Activated effector memory CD4-positive, alpha-beta T cell treated with Interleukin-2 at 50 U/mL for 16 hours (primary cell): ENCODE results near the gene CNTROB.

Experiments
- DNase-seq: peaks from one replicate; pipeline ENCODE4 v3.0.0-alpha.2; 2020

CNTROB gene

DNA sequence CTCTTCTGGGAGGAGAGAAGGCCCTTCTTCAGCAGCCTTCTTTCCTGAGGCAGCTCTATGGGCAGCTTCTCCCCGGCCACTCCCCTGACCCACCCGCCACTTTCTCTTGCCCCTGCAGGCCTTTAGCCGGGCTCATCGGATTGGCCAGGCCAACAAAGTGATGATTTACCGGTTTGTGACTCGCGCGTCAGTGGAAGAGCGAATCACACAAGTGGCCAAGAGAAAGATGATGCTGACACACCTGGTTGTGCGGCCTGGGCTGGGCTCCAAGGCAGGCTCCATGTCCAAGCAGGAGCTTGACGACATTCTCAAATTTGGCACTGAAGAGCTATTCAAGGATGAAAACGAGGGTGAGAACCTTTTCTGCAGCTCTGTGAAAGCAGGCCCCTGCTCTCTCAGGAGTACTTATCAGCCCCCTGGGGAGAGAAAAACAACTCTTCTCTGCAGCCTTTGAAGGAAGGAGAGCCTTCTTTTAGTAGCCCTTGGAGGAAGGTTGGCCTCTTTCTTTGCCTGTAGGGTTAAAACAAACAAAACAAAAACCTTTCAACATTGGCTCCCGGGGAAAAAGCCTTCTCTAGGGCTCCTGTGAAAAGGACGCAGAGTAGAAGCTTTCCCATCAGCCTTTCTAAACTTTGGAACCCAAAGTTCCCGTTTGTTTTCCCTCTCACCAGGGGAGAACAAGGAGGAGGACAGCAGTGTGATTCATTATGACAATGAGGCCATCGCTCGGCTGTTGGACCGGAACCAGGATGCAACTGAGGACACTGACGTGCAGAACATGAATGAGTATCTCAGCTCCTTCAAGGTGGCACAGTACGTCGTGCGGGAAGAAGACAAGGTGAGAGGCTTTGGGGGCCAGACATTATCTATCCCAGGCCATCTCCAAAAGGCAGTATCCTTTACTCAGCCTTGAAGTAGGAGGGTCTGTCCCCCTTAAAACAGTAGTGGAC lies 28.6 kb upstream of the CNTROB start:
- DNase-seq, result no peak

DNA sequence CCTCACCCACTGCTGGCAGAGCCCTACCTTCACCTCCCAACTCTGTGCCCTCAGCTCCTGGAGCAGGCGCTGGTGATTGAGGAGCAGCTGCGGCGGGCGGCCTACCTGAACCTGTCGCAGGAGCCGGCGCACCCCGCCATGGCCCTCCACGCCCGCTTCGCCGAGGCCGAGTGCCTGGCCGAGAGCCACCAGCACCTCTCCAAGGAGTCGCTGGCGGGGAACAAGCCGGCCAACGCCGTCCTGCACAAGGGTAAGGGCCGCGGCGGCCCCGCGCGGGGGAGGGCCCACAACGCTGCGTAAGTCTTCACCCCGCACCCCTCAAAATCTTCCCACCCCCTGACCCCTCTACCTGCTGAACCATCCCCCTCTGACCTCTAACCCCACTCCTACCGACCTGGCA lies 22.9 kb upstream of the CNTROB start:
- no peak for DNase-seq

DNA sequence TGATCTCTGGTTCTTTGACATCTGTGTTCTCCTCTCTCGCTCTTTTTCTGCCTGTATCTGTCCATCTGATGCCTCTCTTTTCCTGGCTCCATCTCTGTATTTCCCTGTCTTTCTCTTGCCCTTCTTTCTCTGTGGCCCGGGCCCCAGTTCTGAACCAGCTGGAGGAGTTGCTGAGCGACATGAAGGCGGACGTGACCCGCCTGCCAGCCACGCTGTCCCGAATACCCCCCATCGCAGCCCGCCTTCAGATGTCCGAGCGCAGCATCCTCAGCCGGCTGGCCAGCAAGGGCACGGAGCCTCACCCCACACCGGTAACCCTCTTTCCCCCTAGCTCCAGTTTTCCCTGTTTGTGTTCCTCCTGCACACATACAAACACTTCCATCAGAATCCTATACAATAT lies 21.7 kb upstream of the CNTROB start:
- DNase-seq, result no peak

DNA sequence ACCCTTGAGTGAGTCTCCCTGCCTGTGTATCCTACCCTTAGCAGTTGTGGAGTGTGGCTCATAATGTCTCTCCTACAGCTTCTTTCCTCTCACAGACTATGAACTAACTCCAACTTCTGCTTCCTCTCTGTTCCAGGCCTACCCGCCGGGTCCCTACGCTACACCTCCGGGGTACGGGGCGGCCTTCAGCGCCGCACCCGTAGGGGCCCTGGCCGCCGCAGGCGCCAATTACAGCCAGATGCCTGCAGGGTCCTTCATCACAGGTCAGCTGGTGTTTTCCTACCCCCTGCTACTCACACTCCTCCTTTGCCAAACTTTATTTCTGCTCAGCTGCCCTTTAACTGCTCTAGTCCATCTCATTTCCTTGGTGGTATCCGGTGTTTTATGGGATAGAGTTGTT lies 21.3 kb upstream of the CNTROB start:
- DNase-seq, result no peak

DNA sequence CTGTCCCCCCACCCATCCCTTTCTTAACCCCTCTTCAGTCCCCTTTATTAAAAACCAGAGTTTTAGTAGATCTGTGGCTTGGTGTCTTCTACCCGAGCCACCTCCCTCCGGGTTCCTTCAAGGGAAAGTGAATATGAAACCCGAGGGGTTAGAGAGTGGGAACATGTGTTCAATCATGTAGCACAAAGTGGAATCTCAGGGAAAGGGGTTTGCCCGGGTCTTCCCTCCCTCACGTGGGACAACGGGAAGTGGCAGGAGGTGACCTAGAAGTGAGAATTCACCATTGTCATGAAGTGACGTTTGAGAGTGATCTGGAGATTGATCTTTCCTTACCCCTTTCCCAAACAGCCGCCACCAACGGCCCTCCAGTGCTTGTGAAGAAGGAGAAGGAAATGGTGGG lies 20.9 kb upstream of the CNTROB start:
- DNase-seq, result no peak

DNA sequence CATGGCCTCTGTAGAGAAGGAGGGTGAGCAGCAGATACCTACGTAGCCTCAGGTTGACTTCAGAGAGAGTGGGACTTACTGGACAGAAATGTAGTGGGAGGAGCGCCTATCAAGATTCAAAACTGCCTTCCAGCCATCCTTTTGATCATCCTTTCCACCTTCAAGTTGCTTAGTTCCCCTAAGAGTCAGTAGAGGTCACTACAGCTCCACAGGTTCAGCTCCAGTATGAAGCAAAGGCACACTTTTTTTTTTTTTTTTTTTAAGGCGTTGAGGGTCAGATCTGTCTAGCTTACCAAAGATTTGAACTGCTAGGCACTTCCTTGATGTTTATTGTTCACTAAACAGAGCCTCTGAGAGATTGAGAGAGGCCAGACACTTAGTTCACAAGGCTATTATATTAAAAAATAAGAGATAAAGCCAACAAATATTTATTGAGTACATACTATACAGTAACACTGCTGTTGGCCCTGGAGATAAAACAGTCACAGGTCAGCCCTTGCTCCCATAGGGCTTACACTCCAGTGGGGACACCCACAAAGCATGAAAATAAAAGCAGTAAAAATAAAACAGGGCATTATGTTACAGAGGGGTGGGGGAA lies 19.0 kb upstream of the CNTROB start:
- no peak for DNase-seq

DNA sequence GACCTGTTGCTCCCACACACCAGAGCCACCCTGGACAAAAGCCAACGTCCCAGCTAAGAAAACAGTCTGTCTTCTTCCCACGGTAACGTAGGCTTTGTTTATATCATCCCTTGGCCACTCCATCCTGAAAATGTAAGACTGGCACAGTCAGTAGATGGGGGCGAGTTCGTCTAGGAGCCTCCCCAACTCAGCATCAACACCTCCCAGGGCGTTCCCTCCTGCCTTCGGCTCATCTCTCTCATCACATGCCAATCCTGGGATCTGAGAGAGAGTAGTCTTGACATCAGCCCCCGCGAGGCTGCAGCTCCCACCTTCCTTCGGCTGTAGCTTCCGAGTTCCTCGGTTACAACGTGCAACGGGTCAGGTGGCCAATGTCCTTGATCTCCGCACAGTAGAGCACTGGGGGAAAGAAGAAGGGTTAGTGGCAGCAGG lies 16.8 kb upstream of the CNTROB start:
- DNase-seq, result no peak

DNA sequence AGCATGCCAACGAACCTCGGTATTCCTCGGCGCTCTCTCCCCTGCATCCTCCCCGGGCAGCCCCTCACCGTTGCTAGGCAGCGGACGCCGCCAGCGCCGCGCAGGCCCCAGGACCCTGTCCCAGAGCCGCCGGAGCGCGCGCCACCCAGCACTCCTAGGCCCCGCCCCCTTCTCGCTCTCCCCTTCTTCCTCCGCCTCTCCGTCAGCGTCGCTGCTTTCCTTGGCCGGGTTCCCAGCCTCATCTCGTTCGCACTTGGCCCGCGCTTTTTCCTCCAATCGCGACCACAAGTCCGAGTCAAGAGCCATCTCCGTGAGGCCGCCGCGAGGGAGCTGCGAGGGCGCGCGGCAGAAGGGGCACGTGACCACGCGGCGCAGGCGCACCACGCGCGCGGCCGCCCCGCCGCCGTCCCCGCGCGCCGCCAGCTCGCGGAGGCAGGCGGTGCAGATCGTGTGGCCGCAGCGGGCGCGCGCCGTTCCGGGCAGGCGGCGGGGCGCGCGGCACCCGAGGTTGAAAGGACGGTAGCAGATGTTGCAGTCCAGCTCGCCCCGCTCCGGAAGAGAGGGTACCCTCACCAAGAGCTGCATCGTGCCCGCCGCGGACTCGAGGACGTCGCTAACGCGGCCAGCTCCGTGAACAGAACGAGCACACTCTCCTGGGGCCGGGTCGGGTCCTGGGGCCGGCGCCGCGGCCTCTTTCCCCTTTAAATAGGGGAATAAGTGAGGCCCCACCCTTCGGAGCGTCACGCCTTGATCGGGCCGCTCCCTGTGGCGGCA lies 16.2 kb upstream of the CNTROB start, which contains the start of gene RNF227:
TSS of gene RNF227 (minus strand) at position 679 of the 774 bp plus-strand sequence. CDS start at position 585, 94 bp downstream.
- DNase-seq, result peak; percentile 74

DNA sequence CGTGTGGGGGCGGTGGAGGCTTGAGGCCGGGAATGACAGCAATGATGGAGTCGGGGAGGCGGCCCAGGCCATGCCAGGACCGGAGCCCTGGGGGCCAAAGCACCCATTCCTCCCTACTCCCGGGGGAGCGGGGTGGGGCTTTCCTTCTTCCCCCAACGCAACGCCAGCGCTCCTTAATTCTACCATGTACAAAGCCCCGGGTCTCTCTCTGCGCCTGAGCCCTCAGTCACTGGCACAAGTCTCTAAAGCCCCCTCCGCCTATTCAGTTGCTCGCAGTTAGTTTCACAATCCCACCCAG lies 15.7 kb upstream of the CNTROB start:
- no peak for DNase-seq

DNA sequence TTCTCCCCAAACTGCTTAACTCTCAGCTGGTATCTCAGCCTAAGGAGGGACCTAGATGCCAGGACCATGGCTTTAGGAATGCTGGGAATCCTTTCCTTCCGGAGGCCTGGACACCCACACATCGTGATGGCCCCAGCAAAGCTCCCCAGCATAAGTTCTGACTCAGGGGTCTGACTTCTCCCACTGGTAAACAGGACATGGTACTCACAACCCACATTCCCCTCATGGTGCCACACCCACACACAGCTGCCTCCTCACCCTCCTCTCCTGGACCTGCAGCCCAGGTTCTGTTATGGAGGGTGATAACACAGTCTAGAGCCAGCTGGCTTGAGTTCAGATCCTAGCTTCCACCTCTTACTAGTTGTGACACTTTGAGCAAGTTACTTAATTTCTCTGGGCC lies 15.2 kb upstream of the CNTROB start:
- no peak for DNase-seq

DNA sequence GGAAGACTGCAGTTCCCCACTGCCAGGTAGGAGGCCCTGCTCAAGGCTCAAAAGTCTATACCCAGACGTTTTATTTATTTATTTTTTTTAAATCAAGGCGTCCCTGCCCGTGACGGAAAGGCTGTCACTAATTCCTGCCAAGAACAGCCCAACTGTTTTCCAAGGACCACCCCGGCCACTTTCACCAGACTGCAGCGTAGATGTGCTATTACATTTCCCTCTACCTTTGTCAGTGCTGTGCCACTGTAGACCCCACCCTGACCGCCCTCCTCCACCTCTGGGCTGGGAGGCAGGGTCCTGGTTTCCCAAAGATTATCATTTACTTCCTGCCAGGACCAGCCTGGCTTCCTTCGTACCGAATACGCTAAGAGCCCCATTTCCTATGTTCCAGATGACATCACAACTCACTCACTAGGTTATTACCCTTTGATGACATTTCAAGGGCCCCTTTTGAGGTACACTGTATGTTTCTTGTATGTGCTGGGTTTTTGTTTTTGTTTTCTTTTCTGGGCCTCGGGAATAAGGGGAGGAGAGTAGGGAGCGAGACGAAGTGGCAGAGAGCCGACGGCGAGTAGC lies 9.6 kb upstream of the CNTROB start:
- DNase-seq, result no peak

DNA sequence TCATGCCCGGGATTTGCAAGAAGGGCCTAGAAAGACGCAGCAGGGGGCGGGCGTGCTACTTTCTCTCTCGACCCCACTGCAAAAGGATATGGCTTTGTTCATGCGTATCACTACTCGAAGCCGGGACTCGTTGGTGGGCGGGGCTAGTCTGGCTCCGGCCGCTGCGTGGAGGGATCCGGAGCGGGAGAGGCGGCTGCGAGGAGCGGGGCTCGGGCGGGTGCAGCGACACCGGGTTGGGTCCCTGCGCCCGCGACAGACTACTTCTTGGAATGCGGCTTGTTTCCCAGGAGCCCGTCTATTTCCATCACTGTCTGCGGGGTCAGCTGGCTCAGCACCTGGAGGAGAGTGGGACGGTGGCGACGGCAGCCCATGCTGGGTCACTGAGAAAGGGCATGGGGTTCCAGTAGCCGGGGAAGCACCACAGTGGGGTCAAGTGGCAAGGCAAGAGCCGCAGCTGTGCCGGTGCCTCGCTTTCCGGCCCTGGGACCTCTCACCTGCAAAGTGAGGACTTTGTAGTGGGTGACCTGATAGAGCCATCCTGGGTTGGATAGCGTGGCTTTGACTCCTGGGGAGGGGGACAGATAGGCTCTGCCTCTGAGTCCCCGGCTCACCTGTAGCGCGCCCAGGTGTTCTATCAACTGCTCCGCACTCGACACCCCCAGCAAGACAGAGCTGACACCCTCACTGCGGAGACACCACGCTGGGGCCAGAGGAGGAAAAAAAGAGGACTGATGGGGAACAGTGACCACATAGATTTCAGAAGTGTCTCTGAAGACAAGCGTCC lies 9.0 kb upstream of the CNTROB start:
- DNase-seq, result peak; percentile 74

DNA sequence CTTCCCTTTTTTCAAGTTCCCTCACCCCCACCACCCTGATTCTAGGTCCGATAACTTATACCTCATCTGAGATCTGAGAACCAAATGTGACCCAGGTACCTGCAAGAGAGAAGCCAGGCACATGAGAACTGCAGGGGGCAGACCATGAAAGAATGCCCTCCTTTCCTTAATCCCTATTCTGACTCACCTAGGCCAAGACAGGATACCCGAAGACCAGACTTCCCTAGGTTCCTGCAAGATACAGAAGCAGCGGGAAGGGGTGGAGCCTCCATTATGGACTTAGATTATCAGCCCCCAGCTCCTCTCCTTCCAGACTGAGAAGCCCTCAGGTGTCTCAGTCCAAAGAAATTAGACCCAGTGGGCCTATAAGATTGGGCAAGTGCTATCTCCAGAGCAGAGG lies 4.4 kb upstream of the CNTROB start:
- DNase-seq, result no peak

DNA sequence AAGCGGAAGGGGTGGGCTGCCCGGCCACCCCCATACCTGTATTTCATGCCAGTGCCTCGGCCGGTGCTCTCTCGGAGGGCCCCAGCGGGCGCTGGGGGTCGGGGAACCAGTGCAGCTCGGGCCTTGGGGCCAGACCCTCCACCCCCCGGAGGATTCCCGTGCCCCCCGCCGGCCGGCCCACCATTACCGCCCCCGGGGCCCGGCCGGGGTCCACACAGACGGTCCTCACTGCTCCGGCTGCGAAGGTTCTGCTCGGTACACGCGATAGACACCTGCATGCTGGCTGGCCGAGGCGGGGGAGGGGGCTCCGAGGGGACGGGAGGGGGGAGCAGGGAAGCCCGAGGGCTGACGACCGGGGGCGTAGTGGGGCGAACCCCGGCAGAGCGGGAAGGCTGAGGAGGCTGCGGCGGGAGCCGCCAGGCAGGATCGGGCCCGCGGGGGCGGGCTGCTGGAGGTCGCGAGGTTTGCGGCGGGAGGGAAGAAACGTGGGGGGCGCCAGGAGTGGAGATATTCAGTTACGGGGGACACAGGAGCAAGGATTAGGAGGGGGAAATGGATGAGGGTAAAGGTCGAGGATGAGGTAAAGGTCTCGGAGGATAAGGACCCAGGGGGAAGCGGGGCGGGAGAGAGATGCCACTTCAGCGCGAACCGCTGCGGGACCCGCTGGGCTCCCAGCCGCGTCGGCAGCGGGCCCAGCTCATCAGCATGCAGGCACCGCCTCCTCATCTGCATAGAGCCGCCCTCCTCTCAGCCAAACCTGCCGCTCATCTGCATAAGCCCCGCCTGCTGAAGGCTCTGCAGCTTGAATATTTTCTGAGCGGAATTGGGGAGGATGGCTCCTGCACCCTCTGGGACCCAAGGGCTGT lies 2.6 kb upstream of the CNTROB start, which contains the start of gene KCNAB3:
TSS of gene KCNAB3 (minus strand) at position 699 of the 866 bp plus-strand sequence. CDS start at position 278, 421 bp downstream.
- peak; percentile 51 for DNase-seq

DNA sequence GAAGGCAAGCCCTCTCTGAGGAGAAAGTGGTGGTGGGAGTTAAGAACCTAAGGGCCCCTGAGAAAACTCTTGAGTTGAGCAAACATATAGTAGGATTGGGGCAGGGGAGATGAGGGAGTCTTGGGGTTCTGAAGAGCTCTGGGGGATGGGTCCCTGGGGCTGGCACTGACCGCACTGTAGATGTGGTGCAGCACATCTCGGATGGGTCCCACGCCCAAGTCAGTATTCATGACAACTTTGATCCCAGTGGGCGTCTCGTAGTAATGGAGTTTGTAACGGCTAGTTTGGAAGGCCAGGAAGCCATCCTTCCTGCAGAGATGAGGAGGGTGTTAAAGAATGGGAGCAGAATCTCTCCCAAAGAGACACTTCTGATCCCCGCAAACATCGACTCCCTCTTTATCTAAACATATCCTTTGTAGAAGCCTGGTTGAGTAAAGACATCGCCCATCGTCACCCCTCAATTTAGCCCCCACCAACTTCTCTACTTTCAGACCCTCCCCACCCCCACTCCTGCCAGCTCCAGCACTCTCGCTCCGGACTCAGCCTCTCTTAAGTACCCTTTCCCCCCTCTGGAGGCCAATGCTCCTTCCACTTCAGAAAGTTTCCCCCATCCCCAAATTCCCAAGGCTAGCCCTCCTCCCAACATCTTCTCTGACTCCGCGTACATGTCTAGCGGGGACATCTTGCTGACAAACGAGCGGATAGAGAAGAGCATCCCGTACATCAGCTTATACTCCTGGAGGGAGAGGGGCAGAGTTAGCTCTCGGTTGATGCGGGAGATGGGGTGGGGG lies 970 bp upstream of the CNTROB start:
- no peak for DNase-seq

DNA sequence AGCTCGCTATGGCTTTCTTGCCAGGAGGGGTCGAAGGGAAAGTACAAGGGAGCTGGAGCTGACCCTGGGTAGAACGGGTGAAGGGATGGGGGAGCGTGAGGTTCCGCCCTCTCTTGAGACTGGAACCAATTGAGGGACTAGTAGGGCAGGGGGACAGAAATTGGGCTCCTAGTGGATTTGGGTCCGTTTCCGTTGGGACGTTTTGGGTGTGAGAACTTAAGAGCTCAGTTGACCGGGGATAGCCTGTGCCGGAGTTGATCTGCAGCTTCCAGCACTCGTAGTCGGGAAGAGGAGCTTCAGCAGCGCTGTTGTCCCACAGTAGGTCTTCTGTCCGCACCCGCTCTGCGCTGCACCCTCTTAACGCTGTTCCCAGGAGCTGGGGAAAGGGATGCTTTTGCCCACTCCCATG lies 481 bp downstream of the CNTROB start:
- no peak for DNase-seq

DNA sequence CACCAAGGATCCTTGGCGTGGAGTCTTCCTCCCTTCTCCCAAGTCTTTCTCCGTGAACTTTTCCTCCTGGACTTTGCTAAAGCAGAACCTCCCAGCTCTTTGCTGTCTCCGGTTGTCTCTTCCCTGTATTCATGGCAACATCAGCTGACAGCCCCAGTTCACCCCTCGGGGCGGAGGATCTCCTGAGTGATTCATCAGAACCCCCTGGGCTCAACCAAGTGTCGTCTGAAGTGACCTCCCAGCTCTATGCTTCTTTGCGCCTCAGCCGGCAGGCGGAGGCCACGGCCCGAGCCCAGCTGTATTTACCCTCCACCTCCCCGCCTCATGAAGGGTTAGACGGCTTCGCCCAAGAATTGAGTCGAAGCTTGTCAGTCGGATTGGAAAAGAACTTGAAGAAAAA lies 943 bp downstream of the CNTROB start:
- DNase-seq, result no peak

DNA sequence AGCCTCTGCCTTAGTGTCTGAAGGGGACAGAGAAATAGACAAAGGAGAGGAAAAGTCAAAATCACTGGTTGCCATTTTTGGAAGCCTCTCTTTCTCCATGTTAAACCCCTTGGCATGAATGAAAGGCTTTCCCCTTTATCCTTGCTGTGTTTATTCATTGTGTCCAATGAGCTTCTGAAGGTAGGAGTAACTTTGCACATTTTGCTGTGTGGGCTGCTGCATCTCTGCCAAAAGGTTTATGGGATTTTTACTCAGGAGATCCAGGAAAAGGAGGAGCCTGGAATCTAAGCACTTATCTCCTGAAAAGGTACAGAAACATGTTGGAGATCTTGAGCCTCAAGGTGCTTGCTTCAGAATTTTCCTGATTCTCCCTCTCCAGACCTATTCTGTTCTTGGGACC lies 3.9 kb downstream of the CNTROB start:
- no peak for DNase-seq

DNA sequence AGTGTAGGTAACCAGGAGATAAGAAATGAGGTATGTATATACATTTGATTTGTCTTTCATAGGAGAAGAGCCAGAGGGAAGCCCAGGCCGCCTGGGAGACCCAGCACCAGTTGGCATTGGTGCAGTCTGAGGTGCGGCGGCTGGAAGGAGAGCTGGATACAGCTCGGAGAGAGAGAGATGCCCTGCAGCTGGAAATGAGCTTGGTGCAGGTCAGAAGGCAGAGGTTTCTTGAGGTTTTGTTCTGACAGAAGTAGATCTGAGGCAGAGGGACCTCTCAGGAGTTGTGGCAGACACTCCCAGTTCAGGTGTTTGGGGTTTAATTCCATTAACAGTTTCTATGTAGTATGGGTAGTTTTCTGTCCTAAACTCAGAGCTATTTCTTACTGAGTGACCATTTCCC lies 8.0 kb downstream of the CNTROB start:
- DNase-seq, result no peak

DNA sequence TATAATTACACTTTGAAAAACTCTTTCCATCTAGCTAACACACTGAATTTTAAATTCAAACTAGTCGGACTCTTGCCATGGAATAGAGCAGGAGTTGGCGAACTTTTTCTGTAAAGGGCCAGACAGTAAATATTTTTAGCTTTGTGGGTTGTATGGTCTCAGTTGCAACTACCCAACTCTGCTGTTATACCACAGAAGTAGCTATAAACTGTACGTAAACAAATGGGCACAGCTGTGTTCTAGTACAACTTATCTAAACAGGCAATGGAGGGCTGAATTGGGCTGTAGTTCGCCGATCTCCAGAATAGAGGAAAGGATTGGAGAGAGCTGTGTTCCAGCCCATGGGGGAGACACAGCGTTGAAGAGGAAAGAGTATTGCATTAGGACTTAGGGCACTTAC lies 8.7 kb downstream of the CNTROB start:
- DNase-seq, result no peak

DNA sequence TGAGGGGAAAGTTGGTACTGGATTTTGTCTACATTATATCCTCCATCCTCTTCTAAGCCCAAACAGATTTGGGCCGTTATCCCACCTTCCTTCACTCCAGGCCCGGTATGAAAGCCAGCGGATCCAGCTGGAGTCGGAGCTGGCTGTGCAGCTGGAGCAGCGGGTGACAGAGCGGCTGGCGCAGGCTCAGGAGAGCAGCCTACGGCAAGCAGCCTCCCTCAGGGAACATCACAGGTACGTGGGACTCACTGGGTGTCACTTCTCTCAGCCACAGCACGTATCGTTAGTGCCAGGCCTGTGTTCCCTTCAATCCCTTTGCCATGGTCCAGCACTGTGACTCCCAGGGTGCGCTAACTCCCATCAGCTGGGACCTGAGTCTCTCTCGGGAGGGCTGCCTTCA lies 11.3 kb downstream of the CNTROB start:
- no peak for DNase-seq
